Islet precursor cell (in vitro differentiated cells): ENCODE data around the gene IL1R2.
"Not testable (repeated sequence)": the region's sequence is repeated elsewhere in the genome, so short reads cannot be mapped to it uniquely, and the experiment has no call there.

Source experiments
- DNase-seq: peaks from one replicate; pipeline ENCODE4 v3.0.0-alpha.2; 2018

The IL1R2 gene

GRCh38 chr2:102063487-102063911 is 71.7 kb downstream of the IL1R2 start:
- DNase-seq: peak; percentile 66

DNA sequence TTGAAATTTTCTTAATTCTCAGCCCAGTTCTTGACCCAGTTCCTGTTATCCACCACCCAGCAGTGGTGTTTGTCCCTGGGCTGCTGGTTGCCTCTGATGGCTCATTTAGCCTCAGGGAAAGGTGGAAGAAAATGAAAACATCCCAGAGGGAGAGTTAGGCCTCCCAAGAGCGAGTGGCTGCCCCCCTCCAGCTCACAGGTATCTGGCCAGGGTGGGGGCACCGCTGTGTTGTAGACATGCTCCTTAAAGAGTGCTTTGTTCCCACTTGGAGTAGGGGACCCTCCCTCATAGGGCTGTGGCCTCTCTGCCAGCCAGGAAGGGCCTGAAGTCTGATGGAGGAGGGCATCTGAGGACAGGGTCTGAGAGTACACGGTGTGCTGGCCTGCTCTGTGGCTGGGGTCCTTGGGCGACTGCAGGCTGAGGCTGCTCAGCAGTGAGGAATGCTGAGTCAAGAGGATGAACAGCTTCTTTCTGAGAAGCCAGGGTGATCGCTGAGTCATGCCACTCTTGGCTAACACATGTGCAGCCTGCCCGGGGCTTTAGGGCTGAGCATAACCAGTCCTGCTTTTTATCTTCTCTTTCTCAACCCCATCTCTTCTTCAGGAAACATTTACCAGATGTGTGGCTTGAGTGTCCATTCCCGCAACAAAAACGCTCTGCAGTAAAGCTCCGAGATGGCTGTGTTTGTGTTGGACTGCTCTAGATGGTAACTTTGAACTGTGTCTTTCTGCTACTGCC is 72.3 kb downstream of the IL1R2 start:
- peak; percentile 98 for DNase-seq

DNA sequence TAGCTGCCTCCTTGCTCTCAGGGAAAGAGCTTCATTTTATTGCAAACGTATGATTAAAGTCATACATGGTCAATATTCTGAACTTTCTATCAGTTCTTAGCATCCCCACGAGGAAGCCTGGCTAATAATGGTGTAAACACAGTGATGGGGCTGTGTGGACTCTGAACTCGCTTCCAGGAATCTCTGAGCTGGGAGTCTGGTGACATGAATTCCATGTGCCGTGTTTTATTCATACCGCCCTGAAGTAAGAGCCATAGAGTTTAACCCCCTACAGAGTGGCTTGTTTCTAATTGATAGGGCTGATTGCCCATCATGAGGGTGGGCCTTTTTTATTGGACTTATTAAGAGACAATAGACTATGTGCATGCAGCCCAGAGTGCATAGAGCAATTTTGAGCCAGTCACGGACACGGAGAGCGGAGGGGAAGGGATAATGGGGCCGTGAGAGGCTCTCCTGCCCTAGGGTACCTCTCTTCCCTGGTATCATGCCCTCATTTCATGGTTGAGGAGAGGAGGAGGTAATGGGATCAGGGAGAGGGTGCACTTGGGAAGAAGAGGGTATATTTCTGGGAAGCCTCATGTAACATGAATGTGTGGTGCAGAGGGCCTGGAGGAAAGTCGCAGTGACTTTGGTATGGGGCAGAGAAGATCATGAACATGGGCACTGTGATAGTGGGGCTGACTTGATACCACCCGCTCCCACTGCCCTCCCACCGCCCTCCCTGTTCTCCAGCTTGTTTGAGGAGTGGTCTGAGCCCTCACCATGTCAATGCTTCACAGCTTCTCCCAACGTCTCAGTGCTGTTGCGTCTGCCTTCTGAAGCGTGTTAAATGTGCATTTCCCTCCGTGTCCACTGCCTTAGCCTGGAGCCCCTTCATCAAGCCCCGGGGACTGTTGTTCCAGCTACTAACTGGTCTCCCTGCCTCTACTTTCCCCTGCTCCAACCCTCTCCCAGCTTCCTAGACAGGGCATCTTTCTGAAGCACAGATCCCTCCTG is 73.2 kb downstream of the IL1R2 start:
- no peak for DNase-seq

GRCh38 chr2:102065675-102066252 is 74.0 kb downstream of the IL1R2 start:
- DNase-seq: peak; percentile 84

GRCh38 chr2:102066554-102066953 is 74.8 kb downstream of the IL1R2 start:
- DNase-seq: no peak

DNA sequence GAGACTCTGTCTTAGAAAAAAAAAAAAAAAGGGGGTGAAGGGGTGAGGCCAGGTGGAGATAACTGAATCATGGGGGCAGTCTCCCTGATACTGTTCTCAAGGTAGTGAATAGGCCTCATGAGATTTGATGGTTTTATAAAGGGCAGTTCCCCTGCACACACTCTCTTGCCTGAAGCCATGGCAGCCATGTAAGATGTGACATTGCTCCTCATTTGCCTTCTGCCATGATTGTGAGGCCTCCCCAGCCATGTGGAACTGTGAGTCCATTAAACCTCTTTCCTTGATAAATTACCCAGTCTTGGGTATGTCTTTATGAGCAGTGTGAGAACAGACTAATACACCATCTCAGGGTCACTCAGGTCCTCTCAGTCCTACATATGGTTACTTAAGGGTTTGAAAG is 76.4 kb downstream of the IL1R2 start:
- DNase-seq: not testable (repeated sequence)

GRCh38 chr2:102069311-102069974 is 77.7 kb downstream of the IL1R2 start:
- DNase-seq: no peak

DNA sequence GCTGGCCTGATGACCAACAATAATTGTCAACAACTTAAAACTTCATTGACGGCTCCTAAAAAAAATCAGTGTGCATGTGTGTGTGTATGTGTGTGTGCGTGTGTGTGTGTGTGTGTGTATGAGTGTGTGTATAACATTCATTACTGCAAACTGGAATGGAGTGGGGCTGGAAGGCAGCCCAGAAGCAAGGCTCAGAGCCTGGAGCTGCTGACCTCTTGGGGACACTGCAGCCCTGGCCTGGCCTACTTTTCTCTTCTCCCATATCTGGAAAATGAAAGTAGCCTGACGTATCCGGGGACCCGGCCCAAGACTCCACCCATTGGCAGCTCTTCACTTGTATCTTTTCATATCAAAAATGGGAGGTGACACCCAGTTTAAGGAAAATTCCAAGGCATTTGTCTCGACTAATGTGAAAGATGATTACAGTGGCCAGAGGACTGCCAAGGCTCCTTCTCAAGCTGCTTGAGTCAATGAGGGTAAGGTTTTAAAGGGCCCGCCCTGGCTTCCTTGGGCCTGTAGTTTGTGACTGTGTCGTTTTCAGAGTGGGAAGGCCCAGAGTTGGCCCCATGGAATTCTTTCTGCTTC is 78.4 kb downstream of the IL1R2 start:
- no peak for DNase-seq

GRCh38 chr2:102072741-102073140 is 81.0 kb downstream of the IL1R2 start:
- DNase-seq: no peak

- DNase-seq: no peak
Measured at GRCh38 chr2:102073168-102073724, 81.5 kb downstream of the IL1R2 start.

- DNase-seq: no peak
Measured at GRCh38 chr2:102074152-102074783, 82.5 kb downstream of the IL1R2 start.

- no peak for DNase-seq
Measured at GRCh38 chr2:102075479-102075878, 83.7 kb downstream of the IL1R2 start.

DNA sequence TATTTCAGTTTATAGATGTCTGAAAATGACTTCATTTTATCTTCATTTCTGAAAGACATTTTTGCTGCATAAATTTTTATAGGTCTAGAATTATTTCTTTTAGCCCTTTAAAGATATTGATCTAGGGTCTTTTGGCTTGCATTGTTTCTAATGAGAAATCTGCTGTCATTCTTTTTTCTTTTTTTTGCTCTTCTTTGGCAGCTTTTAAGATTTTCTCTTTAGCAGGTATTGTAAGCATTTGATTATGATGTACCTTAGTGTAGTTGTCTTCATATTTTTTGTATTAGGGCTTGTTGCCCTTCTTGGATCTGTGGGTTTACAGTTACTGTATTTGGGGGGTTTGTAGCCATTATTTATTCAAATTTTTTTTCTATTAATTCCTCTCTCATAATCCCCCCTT is 84.8 kb downstream of the IL1R2 start:
- DNase-seq: no peak
